Testis (tissue), 3 donors: Measurements from ENCODE around the gene CLK2. TPM values are rescaled to one million over a fixed set of nuclear protein-coding genes. Genes with fewer than 3 reads are reported as not detected.
"Not testable (repeated sequence)": the region's sequence is repeated elsewhere in the genome, so short reads cannot be mapped to it uniquely, and the experiment has no call there.

Source experiments
- DNase-seq: peaks from one replicate; pipeline ENCODE4 v3.0.0-alpha.2; 2019
- H3K27ac ChIP-seq, 2 donors: fragments of 200-600 bp; sonication (generic); one replicate each; pipeline ENCODE4 v1.5.1; 2019
- H3K27me3 ChIP-seq: fragments of 200-600 bp; sonication (generic); one replicate; pipeline ENCODE4 v1.5.1; 2019
- H3K36me3 ChIP-seq: fragments of 200-600 bp; sonication (generic); one replicate; pipeline ENCODE4 v1.5.1; 2017; ENCODE audit warnings: low read depth; ENCODE audit errors: missing control alignments
- H3K4me1 ChIP-seq: fragments of 200-600 bp; sonication (generic); one replicate; pipeline ENCODE4 v1.5.1; 2019
- H3K4me3 ChIP-seq, 2 donors: fragments of 200-600 bp; sonication (generic); one replicate each; pipeline ENCODE4 v1.5.1; 2017 to 2019
- H3K9me3 ChIP-seq: fragments of 200-600 bp; sonication (generic); one replicate; pipeline ENCODE4 v1.5.1; 2017
- CTCF ChIP-seq, 3 experiments: fragments of 450-650 bp in 2 of 3; fragments of 200-600 bp in 1 of 3; sonication (generic) in 1 of 3; IDR thresholded peaks; one replicate each; pipeline ENCODE4 v1.5.1; 2016 to 2019; ENCODE audit warnings: antibody characterized with exemption in 3 of 3, mild to moderate bottlenecking in 2 of 3, moderate library complexity in 1 of 3
- POLR2A ChIP-seq: fragments of 450-650 bp; IDR thresholded peaks from one replicate; pipeline ENCODE4 v1.6.1; 2017; ENCODE audit warnings: antibody characterized with exemption, mild to moderate bottlenecking, moderate library complexity
- WGBS, 2 donors: methylation state at CpG; one replicate each; pipeline ENCODE4 v1.1.5; 2018; 5-methylcytosine and 5-hydroxymethylcytosine counted together
- intact Hi-C: fragments of 100-400 bp; cut with DNase I; formaldehyde crosslinking; loops from one replicate; pipeline ENCODE4 v1.15.1; 2023; ENCODE audit warnings: low total_unique reads
- polyA plus RNA-seq: library from polyadenylated mRNA; stranded (reverse); fragments of 350-450 nt; fragmentation: Illumina TruSeq; extraction: RNeasy Lipid Tissue Mini Kit (QIAGEN cat#74804); gene quantifications from one replicate; pipeline ENCODE4 v1.2.3, GENCODE V29; 2014; ENCODE audit warnings: low read depth, low replicate concordance; ENCODE audit not compliant: insufficient read depth
- total RNA-seq, 2 donors: library from RNA; depleted of rRNA; stranded (reverse); fragments of >200 nt; gene quantifications; one replicate each; pipeline ENCODE4 v1.2.3, GENCODE V29; 2016

CLK2 gene
- total and polyA plus RNA-seq, 3 donors from 2014 or later: 37.0 to 54.1 (median 52.8) TPM

DNA sequence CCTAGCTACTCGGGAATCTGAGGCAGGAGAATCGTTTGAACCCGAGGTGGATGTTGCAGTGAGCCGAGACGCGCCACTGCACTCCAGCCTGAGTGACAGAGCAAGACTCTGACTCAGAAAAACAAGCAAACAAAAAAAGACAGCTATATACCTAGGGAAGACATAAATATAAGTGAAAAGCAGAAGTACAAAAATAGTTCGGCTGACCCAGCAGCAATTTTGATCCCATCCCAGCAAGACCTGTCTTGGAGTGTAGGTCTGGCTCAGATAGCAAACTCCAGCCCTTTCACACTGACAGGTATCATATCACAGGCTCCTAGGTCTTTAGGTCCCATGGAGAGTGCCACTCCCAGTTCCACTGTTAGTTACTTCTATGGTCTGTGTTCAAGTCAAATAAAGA lies 50.3 kb downstream of the CLK2 start:
- WGBS, 2 donors: 84 to 86% methylated on average over 7 of the region's 7 CpGs
- DNase-seq: no peak
- H3K9me3 ChIP-seq: no peaks in the 10 kb centered on the region
- peaks cover 7% of the 10 kb centered on the region for H3K4me1 ChIP-seq
- intact Hi-C loops: no loop called here
- TF ChIP-seq POLR2A: no peak
- no peak for TF ChIP-seq CTCF (IDR thresholded peaks at IDR 0.05)
- H3K36me3 ChIP-seq: no peaks in the 10 kb centered on the region
- H3K27me3 ChIP-seq: no peaks in the 10 kb centered on the region
- no peak overlapping the region for H3K4me3 ChIP-seq
- no peak overlapping the region for H3K27ac ChIP-seq

DNA sequence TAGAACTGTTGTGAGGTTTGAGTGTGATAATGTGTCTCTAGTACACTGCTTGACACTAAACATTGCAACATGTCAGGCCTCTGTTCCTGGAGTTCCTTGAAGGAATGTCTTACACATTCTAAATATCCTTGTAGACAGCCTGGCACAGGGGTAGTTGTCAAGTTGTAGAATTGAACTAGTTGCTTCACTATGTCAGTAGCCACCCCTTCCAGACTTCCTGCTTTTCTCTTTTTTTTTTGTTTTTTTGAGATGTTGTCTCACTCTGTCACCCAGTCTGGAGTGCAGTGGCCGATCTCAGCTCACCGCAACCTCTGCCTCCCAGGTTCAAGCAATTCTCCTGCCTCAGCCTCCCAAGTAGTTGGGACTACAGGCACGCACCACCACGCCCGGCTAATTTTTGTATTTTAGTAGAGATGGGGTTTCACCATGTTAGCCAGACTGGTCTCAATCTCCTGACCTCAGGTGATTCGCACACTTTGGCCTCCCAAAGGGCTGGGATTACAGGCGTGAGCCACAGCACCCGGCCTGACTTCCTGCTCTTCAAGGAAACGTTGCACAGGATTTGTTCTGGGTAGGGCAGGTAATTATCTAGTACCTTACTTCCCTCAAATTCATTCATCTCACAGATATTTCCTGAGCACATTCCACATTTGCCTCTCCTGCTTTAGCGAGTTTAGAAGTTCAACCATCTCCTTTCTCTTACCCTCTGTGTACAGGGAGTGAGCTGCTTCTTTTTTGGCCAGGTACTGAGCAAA lies 52.9 kb downstream of the CLK2 start:
- H3K4me1 ChIP-seq, intact Hi-C loops, H3K36me3 ChIP-seq, DNase-seq, H3K9me3 ChIP-seq, H3K27ac ChIP-seq, H3K27me3 ChIP-seq, H3K4me3 ChIP-seq: not testable (repeated sequence)
- WGBS, 2 donors: 88 to 91% methylated on average over 10 of the region's 10 CpGs

DNA sequence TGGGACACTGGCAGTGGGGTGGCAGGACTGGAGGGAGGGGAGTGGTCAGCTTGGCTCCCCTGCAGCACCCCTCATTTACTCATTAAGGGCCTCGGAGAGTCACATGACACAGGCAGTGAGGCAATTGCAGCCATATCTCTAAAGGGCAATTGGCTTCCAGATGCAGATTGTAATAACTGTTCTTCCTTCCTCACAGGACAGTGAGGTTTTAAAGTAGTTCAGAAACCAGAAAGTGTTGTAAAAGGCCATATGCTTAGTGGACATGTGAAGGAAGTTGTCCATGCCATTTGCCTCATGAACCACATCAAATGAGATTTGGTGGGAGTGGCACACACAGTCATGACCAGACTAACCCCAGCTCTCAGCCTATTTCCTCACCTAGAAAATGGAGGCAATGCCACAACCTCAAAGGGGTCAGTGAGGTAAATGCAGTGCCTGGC lies 53.7 kb downstream of the CLK2 start:
- DNase-seq: peak; percentile 61
- Histone ChIP-seq H3K4me1 (no peaks in the 10 kb centered on the region), H3K36me3 (no peaks in the 10 kb centered on the region), H3K9me3 (no peaks in the 10 kb centered on the region), H3K27me3 (no peaks in the 10 kb centered on the region), H3K4me3 (no peak overlapping the region), H3K27ac (peak overlapping the region in 1 of 2 donors; percentile 12)
- intact Hi-C loops: no loop called here
- TF ChIP-seq POLR2A (no peak), CTCF (IDR thresholded peaks at IDR 0.05) (no peak)
- 0 to 14% methylated on average over 1 of the region's 1 CpG for WGBS, 2 donors

DNA sequence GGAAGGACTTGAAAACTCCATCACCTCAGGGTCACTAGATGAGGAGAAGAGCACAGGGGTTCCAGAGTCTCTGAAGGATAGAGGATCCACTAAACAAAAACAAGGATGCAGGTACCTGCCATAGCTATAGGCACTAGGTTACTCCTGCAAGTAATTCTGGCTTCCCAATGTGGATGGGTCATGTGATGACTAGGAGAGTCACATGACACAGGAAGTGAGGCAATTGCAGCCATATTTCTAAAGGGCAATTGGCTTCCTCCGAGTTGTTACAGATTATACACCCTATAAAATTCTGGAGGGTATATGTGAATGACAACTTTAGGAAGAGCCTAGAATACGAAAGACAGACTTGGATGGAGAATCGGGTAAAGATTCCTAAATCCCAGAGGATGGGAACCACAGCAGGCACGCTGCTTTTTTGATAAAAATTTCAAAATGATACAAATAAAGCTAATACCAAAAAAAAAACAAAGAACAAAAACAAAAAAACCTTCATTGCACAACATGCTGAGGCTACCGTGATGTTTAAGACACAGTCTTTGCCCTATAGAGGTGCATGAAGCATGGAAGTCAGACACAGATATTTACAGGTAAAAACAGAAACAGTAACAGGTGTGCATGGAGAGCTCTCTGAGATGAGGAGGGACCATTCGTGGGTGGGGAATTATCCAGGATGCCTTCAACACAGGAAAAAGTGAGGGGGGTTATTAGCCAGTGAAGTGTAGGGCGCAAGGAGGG lies 54.3 kb downstream of the CLK2 start:
- 35 to 49% methylated on average over 7 of the region's 7 CpGs for WGBS, 2 donors

GRCh38 chr1:155214702-155215101 lies 58.6 kb downstream of the CLK2 start:
- H3K4me3 ChIP-seq, H3K27ac ChIP-seq, H3K36me3 ChIP-seq, H3K9me3 ChIP-seq, H3K4me1 ChIP-seq, intact Hi-C loops, DNase-seq, H3K27me3 ChIP-seq: not testable (repeated sequence)
- 43 to 87% methylated on average over 1 to 8 of the region's 10 CpGs for WGBS, 2 donors

More for the DNA sequence above, 54.3 kb downstream of the CLK2 start:
- no peak overlapping the region for H3K4me3 ChIP-seq
- no peaks in the 10 kb centered on the region for H3K4me1 ChIP-seq
- intact Hi-C loops: no loop called here
- no peak overlapping the region for H3K27ac ChIP-seq
- no peaks in the 10 kb centered on the region for H3K27me3 ChIP-seq
- TF ChIP-seq CTCF (IDR thresholded peaks at IDR 0.05) (no peak), POLR2A (no peak)
- peak; percentile 80 for DNase-seq
- H3K36me3 ChIP-seq: no peaks in the 10 kb centered on the region
- H3K9me3 ChIP-seq: no peaks in the 10 kb centered on the region

Other genes with a start within 250 kb of the CLK2 start
- 10 to 100 TPM in 1 of 2 donors, 1 to 10 TPM in 1; 9.9 to 14.4 TPM for gene DCST2, start 239.7 kb downstream of the CLK2 start, total RNA-seq
- 20.4 TPM for gene DCST2, start 239.7 kb downstream of the CLK2 start, polyA plus RNA-seq
- gene DCST1, start 239.7 kb downstream of the CLK2 start, total RNA-seq: 1 to 10 TPM; 4.5 to 9.4 TPM
- 15.2 TPM for gene DCST1, start 239.7 kb downstream of the CLK2 start, polyA plus RNA-seq
- 10 to 100 TPM; 30.7 to 34.5 TPM for gene ADAM15, start 222.2 kb downstream of the CLK2 start, total RNA-seq
- 42.6 TPM for gene ADAM15, start 222.2 kb downstream of the CLK2 start, polyA plus RNA-seq
- 1 to 10 TPM; 5.3 to 6.9 TPM for gene EFNA4, start 209.8 kb downstream of the CLK2 start, total RNA-seq
- 6.0 TPM for gene EFNA4, start 209.8 kb downstream of the CLK2 start, polyA plus RNA-seq
- gene EFNA3, start 194.7 kb downstream of the CLK2 start, total RNA-seq: 1 to 10 TPM; 7.5 to 7.7 TPM
- 9.9 TPM for gene EFNA3, start 194.7 kb downstream of the CLK2 start, polyA plus RNA-seq
- 10 to 100 TPM; 13.1 to 14.5 TPM for gene EFNA1, start 145.6 kb downstream of the CLK2 start, total RNA-seq
- 13.0 TPM for gene EFNA1, start 145.6 kb downstream of the CLK2 start, polyA plus RNA-seq
- gene SLC50A1, start 137.7 kb downstream of the CLK2 start, total RNA-seq: 10 to 100 TPM; 25.2 to 30.0 TPM
- gene SLC50A1, start 137.7 kb downstream of the CLK2 start, polyA plus RNA-seq: 33.7 TPM
- 100 to 1,000 TPM in 1 of 2 donors, 10 to 100 TPM in 1; 69.9 to 104 TPM for gene DPM3, start 133.0 kb downstream of the CLK2 start, total RNA-seq
- 77.7 TPM for gene DPM3, start 133.0 kb downstream of the CLK2 start, polyA plus RNA-seq
- gene KRTCAP2, start 100.2 kb downstream of the CLK2 start, total RNA-seq: 100 to 1,000 TPM; 242 to 255 TPM
- 397 TPM for gene KRTCAP2, start 100.2 kb downstream of the CLK2 start, polyA plus RNA-seq
- gene TRIM46, start 99.7 kb downstream of the CLK2 start, total RNA-seq: 1 to 10 TPM; 3.7 to 3.9 TPM
- gene TRIM46, start 99.7 kb downstream of the CLK2 start, polyA plus RNA-seq: 4.0 TPM
- 10 to 100 TPM; 37.1 to 68.1 TPM for gene THBS3, start 65.6 kb downstream of the CLK2 start, total RNA-seq
- gene THBS3, start 65.6 kb downstream of the CLK2 start, polyA plus RNA-seq: 82.9 TPM
- 100 to 1,000 TPM in 1 of 2 donors, 10 to 100 TPM in 1; 77.1 to 118 TPM for gene MTX1, start 64.8 kb downstream of the CLK2 start, total RNA-seq
- 161 TPM for gene MTX1, start 64.8 kb downstream of the CLK2 start, polyA plus RNA-seq
- 10 to 100 TPM; 14.3 to 15.8 TPM for gene ENTREP3, start 18.0 kb downstream of the CLK2 start, total RNA-seq
- 27.9 TPM for gene ENTREP3, start 18.0 kb downstream of the CLK2 start, polyA plus RNA-seq
- gene SCAMP3, start 11.1 kb downstream of the CLK2 start, total RNA-seq: 10 to 100 TPM; 70.9 to 80.6 TPM
- 63.0 TPM for gene SCAMP3, start 11.1 kb downstream of the CLK2 start, polyA plus RNA-seq
- 1 to 10 TPM; 3.5 to 3.8 TPM for gene HCN3, start 4.0 kb upstream of the CLK2 start, total RNA-seq
- gene HCN3, start 4.0 kb upstream of the CLK2 start, polyA plus RNA-seq: 2.2 TPM
- gene PKLR, start 27.9 kb upstream of the CLK2 start, total RNA-seq: under 1 TPM; 0.25 to 0.87 TPM
- 2.0 TPM for gene PKLR, start 27.9 kb upstream of the CLK2 start, polyA plus RNA-seq
- gene FDPS, start 35.4 kb upstream of the CLK2 start, total RNA-seq: 10 to 100 TPM; 51.6 to 81.6 TPM
- 127 TPM for gene FDPS, start 35.4 kb upstream of the CLK2 start, polyA plus RNA-seq
- 10 to 100 TPM; 13.9 to 14.9 TPM for gene RUSC1, start 47.4 kb upstream of the CLK2 start, total RNA-seq
- 10.8 TPM for gene RUSC1, start 47.4 kb upstream of the CLK2 start, polyA plus RNA-seq